Uterus (tissue), 2 donors: ENCODE results near the gene MBD2.

Experiments used
- CTCF ChIP-seq, 4 experiments: fragments of 200-600 bp in 2 of 4; fragments of 450-650 bp in 2 of 4; sonication (generic) in 2 of 4; IDR thresholded peaks; one replicate each; pipeline ENCODE4 v1.5.1; 2016 to 2019; ENCODE audit warnings: antibody characterized with exemption in 4 of 4, mild to moderate bottlenecking in 2 of 4, moderate library complexity in 1 of 4
- POLR2A ChIP-seq, 2 donors: fragments of 450-650 bp; IDR thresholded peaks; one replicate each; pipeline ENCODE4 v1.6.1; 2016; ENCODE audit warnings: antibody characterized with exemption in 2 of 2, mild to moderate bottlenecking in 1 of 2, moderate library complexity in 1 of 2

GRCh38 chr18:54192900-54193299, 31.6 kb downstream of the MBD2 start:
- TF ChIP-seq CTCF (IDR thresholded peaks at IDR 0.05) (no peak), POLR2A (IDR thresholded peaks at IDR 0.05) (no peak)
